GM13977 (cell line): ENCODE data around the gene DFFB.

ENCODE experiments used
- DNase-seq: peaks from one replicate; pipeline ENCODE4 v3.0.0; 2012; ENCODE audit warnings: low spot score
- CTCF ChIP-seq: IDR thresholded peaks from 2 replicates; pipeline ENCODE4 v1.5.1; 2012; ENCODE audit warnings: mild to moderate bottlenecking, control low read depth; ENCODE audit not compliant: insufficient read depth; ENCODE audit errors: extremely low read depth, missing control alignments
- in situ Hi-C: fragments of 300-500 bp; cut with MboI; formaldehyde crosslinking; loops from one replicate; pipeline ENCODE4 v1.12.0; 2022; ENCODE audit warnings: low sequenced_read_pairs, low pct_unique_long_range_greater_than_20kb, mixed read lengths, inconsistent platforms; ENCODE audit not compliant: unreplicated experiment

Gene DFFB

GRCh38 chr1:3821004-3821403, 36.3 kb upstream of the DFFB start:
- in situ Hi-C loops: no loop called here
- no peak for DNase-seq
- no peak for TF ChIP-seq CTCF

GRCh38 chr1:3821447-3821846, 35.8 kb upstream of the DFFB start:
- in situ Hi-C loops: no loop called here
- DNase-seq: no peak
- no peak for TF ChIP-seq CTCF

- no peak for TF ChIP-seq CTCF
- in situ Hi-C loops: no loop called here
- DNase-seq: no peak
These were observed 35.4 kb upstream of the DFFB start for GRCh38 chr1:3821908-3822307.

DNA sequence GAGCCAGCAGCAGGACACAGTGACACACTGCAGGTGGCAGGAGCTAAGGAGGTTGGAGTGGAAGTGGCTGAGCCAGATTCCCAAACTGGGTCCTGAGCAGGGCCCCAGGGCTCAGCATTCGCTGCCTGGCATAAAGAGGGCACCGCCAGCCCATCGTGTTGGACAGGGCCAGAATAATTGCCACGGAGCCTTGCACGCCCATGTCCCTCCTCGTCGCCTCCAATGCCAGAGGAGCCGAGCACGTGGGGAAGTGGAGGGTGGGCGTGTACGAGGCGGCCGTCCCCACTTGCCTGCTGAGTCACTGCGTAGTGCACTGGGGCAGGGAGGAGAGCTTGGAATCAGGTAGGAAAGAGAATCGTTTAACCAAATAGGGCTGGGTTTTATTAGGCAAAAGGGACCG, 34.9 kb upstream of the DFFB start:
- no peak for DNase-seq
- in situ Hi-C loops: no loop called here
- TF ChIP-seq CTCF: no peak

- in situ Hi-C loops: no loop called here
- no peak for DNase-seq
- TF ChIP-seq CTCF: no peak
These were observed 32.6 kb upstream of the DFFB start for GRCh38 chr1:3824650-3825049.

- TF ChIP-seq CTCF: no peak
- no peak for DNase-seq
- in situ Hi-C loops: no loop called here
These were observed 31.9 kb upstream of the DFFB start for GRCh38 chr1:3825356-3825755.

DNA sequence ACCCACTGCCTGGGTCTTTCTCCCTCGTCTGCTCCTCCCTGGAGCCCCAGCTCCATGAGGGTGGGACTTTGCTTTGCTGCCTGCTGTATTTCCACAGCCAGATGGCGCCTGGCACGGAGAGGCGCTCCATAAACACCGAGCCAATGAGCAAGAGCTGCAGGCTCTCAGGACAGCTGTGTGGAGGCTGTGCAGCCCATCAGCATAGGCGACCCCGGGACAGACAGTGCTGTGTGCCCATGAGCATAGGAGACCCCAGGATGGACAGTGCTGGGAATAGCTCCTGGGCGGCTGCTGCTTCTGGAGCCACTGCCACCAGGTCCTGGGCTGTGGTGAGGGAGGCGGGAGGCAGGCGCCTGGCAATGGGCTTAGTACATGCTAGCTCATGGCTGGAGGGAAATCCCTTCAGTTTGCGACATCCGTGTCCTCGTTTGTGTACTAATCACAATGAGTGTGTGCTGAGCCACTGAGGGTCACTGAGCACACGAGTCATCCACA, 29.4 kb upstream of the DFFB start:
- no peak for DNase-seq
- no peak for TF ChIP-seq CTCF

More for the DNA sequence above, 29.4 kb upstream of the DFFB start:
- in situ Hi-C loops: no loop called here
